Spleen (tissue), 7 donors: ENCODE results near the gene DLST.

Experiments used
- POLR2A ChIP-seq, 3 donors: fragments of 450-650 bp; IDR thresholded peaks; one replicate each; pipeline ENCODE4 v1.5.1; 2017; ENCODE audit warnings: antibody characterized with exemption in 3 of 3, mild to moderate bottlenecking in 1 of 3
- POLR2AphosphoS5 ChIP-seq, 3 donors: sonication (generic); formaldehyde crosslinking; IDR thresholded peaks; one replicate each; pipeline ENCODE4 v1.5.1; 2017; ENCODE audit warnings: antibody characterized with exemption in 3 of 3
- TF ChIP-seq, protein P1 (sequence below), 11 experiments: fragments of 200-600 bp in 7 of 11; fragments of 450-650 bp in 4 of 11; sonication (generic) in 4 of 11; IDR thresholded peaks in 8 of 11; conservative IDR thresholded peaks in 3 of 11; 1 replicate in 7 of 11; 2 replicates in 4 of 11; pipeline versions ENCODE4 v1.4.0 to v1.8.0; 2016 to 2021; ENCODE audit warnings: antibody characterized with exemption in 11 of 11, inconsistent platforms in 4 of 11, mild to moderate bottlenecking in 1 of 11
- donor health status: DM: no; HTN: no; CAD: no; lungs with moderate emphysema.
- donor health status: DM: no; HTN: no; CAD: no.
- donor health status: DM: no; HTN: no; CAD: no.

- TF ChIP-seq, protein P1, sequence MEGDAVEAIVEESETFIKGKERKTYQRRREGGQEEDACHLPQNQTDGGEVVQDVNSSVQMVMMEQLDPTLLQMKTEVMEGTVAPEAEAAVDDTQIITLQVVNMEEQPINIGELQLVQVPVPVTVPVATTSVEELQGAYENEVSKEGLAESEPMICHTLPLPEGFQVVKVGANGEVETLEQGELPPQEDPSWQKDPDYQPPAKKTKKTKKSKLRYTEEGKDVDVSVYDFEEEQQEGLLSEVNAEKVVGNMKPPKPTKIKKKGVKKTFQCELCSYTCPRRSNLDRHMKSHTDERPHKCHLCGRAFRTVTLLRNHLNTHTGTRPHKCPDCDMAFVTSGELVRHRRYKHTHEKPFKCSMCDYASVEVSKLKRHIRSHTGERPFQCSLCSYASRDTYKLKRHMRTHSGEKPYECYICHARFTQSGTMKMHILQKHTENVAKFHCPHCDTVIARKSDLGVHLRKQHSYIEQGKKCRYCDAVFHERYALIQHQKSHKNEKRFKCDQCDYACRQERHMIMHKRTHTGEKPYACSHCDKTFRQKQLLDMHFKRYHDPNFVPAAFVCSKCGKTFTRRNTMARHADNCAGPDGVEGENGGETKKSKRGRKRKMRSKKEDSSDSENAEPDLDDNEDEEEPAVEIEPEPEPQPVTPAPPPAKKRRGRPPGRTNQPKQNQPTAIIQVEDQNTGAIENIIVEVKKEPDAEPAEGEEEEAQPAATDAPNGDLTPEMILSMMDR (IDR thresholded peaks at IDR 0.05 in 8 of 11, conservative IDR thresholded peaks at IDR 0.05 in 3 of 11): no peak
- no peak for TF ChIP-seq POLR2A (IDR thresholded peaks at IDR 0.05)
- no peak for TF ChIP-seq POLR2AphosphoS5 (IDR thresholded peaks at IDR 0.05)
These were observed 34.6 kb upstream of the DLST start for GRCh38 chr14:74846968-74847665.
